ENCODE measurements around the gene CPNE2. TPM values are rescaled to one million over a fixed set of nuclear protein-coding genes. Genes with fewer than 3 reads are reported as not detected.

The CPNE2 gene
- polyA plus RNA-seq, 1 experiment: 80.6 TPM

GRCh38 chr16:57143149-57143921, 51.0 kb downstream of the CPNE2 start:
- peaks cover 3% of the 10 kb centered on the region for H3K36me3 ChIP-seq (ENCODE audit: control insufficient read depth, insufficient read depth, low read length)
- TF ChIP-seq, protein P1, sequence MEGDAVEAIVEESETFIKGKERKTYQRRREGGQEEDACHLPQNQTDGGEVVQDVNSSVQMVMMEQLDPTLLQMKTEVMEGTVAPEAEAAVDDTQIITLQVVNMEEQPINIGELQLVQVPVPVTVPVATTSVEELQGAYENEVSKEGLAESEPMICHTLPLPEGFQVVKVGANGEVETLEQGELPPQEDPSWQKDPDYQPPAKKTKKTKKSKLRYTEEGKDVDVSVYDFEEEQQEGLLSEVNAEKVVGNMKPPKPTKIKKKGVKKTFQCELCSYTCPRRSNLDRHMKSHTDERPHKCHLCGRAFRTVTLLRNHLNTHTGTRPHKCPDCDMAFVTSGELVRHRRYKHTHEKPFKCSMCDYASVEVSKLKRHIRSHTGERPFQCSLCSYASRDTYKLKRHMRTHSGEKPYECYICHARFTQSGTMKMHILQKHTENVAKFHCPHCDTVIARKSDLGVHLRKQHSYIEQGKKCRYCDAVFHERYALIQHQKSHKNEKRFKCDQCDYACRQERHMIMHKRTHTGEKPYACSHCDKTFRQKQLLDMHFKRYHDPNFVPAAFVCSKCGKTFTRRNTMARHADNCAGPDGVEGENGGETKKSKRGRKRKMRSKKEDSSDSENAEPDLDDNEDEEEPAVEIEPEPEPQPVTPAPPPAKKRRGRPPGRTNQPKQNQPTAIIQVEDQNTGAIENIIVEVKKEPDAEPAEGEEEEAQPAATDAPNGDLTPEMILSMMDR (IDR thresholded peaks at IDR 0.05; ENCODE audit: insufficient read depth, low read depth, low read length): no peak
- ChIA-PET CTCF (no interaction called here), POLR2A (no interaction called here)
- DNase-seq (ENCODE audit: low read depth): no peak
- H3K27me3 ChIP-seq (ENCODE audit: control insufficient read depth, insufficient read depth, low read length): no peaks in the 10 kb centered on the region
- no peak overlapping the region for H3K4me3 ChIP-seq (ENCODE audit: low read depth, low read length)

- H3K36me3 ChIP-seq (ENCODE audit: control insufficient read depth, insufficient read depth, low read length): peaks cover 3% of the 10 kb centered on the region
- DNase-seq (ENCODE audit: low read depth): no peak
- no peaks in the 10 kb centered on the region for H3K27me3 ChIP-seq (ENCODE audit: control insufficient read depth, insufficient read depth, low read length)
- H3K4me3 ChIP-seq (ENCODE audit: low read depth, low read length): no peak overlapping the region
- CTCF ChIA-PET: no interaction called here
- TF ChIP-seq, protein P1 (IDR thresholded peaks at IDR 0.05; ENCODE audit: insufficient read depth, low read depth, low read length): no peak
- POLR2A ChIA-PET: no interaction called here
Observed at GRCh38 chr16:57144027-57144426, 51.6 kb downstream of the CPNE2 start.

- Histone ChIP-seq H3K36me3 (ENCODE audit: control insufficient read depth, insufficient read depth, low read length) (peaks cover 4% of the 10 kb centered on the region), H3K27me3 (ENCODE audit: control insufficient read depth, insufficient read depth, low read length) (no peaks in the 10 kb centered on the region), H3K4me3 (ENCODE audit: low read depth, low read length) (no peak overlapping the region)
- no peak for DNase-seq (ENCODE audit: low read depth)
- ChIA-PET CTCF (interaction anchor here (1.1 kb wide), 1 partner anchor 22 kb away, joined by 4 read pairs; no protein-coding TSS in a partner anchor), POLR2A (no interaction called here)
- TF ChIP-seq, protein P1 (IDR thresholded peaks at IDR 0.05; ENCODE audit: insufficient read depth, low read depth, low read length): no peak
Observed at GRCh38 chr16:57145046-57146021, 53.0 kb downstream of the CPNE2 start.

DNA sequence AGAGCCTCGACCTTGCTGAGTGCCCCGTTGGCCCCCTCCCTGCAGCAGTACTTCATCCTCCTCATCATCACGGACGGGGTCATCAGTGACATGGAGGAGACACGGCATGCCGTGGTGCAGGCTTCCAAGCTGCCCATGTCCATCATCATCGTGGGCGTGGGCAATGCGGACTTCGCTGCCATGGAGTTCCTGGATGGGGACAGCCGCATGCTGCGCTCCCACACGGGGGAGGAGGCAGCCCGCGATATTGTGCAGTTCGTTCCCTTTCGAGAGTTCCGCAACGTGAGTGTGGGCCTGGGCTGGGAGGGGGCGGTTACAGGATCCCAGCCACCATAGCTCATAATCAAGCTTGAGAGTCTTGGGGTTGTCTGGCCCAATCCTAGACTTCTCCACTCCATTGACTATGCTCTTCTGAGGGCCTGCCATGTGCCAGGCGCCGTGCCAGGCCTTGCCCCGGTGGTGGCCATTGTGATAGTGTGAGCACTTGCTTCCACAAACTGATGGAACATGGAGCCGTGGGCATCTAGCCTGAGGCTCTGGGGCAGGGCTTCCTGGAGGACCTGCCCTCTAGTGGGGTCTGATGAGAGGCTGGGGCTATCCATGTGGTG, 53.8 kb downstream of the CPNE2 start:
- POLR2A ChIA-PET: no interaction called here
- TF ChIP-seq, protein P1 (IDR thresholded peaks at IDR 0.05; ENCODE audit: insufficient read depth, low read depth, low read length): no peak

GRCh38 chr16:57146735-57147134, 54.4 kb downstream of the CPNE2 start:
- ChIA-PET CTCF (no interaction called here), POLR2A (no interaction called here)
- no peak for DNase-seq (ENCODE audit: low read depth)
- Histone ChIP-seq H3K4me3 (ENCODE audit: low read depth, low read length) (no peak overlapping the region), H3K36me3 (ENCODE audit: control insufficient read depth, insufficient read depth, low read length) (peaks cover 4% of the 10 kb centered on the region), H3K27me3 (ENCODE audit: control insufficient read depth, insufficient read depth, low read length) (no peaks in the 10 kb centered on the region)
- TF ChIP-seq, protein P1 (IDR thresholded peaks at IDR 0.05; ENCODE audit: insufficient read depth, low read depth, low read length): 0 out of 2 replicates have a peak, but pooled peaks have one; percentile 21

More for the DNA sequence above, 53.8 kb downstream of the CPNE2 start:
- DNase-seq (ENCODE audit: low read depth): no peak
- CTCF ChIA-PET: interaction anchor here (1.1 kb wide), 1 partner anchor 21 kb away, joined by 4 read pairs; no protein-coding TSS in a partner anchor
- Histone ChIP-seq H3K27me3 (ENCODE audit: control insufficient read depth, insufficient read depth, low read length) (no peaks in the 10 kb centered on the region), H3K36me3 (ENCODE audit: control insufficient read depth, insufficient read depth, low read length) (peaks cover 4% of the 10 kb centered on the region), H3K4me3 (ENCODE audit: low read depth, low read length) (no peak overlapping the region)
